ENCODE measurements around the gene EIF2B5. TPM values are rescaled to one million over a fixed set of nuclear protein-coding genes. Genes with fewer than 3 reads are reported as not detected.

The EIF2B5 gene
- total and polyA plus RNA-seq, 9 of the 15 experiments (the other 6 are each of a cell fraction or from before 2014, with no cell fraction given): 19.1 to 92.4 (median 74.0) TPM

GRCh38 chr3:184167786-184168185 is 32.6 kb downstream of the EIF2B5 start:
- H3K79me2 ChIP-seq (ENCODE audit: control insufficient read depth, insufficient read depth, low read length): no peaks in the 10 kb centered on the region
- H2AFZ ChIP-seq (ENCODE audit: low read depth, low read length): no peak overlapping the region
- H3K27ac ChIP-seq (ENCODE audit: extremely low read depth, low read depth, low read length): no peak overlapping the region
- ChIA-PET CTCF (ENCODE audit: low intra/inter-chr PET ratio) (no interaction called here), POLR2A (interaction anchor here (1.0 to 1.4 kb wide), 2 partner anchors 8 to 10 kb away, joined by 3 to 4 read pairs; no protein-coding TSS in a partner anchor)
- WGBS (ENCODE audit: insufficient coverage, low coverage, missing lambda C conversion rate): 92% methylated on average over 8 of the region's 8 CpGs
- intact Hi-C loops (cut with micrococcal nuclease) (no loop called here), in situ Hi-C loops (cut with MboI) (no loop called here)
- no peaks in the 10 kb centered on the region for H3K9me3 ChIP-seq (replicated peaks; ENCODE audit: control insufficient read depth, insufficient read depth, low read depth, low read length)
- no peaks in the 10 kb centered on the region for H3K9me1 ChIP-seq (ENCODE audit: control insufficient read depth, insufficient read depth, low read length)
- no TSS peak for BruUV-seq (replicated peaks)
- ATAC-seq: no peak
- H3K9ac ChIP-seq (ENCODE audit: insufficient read depth in 1 of 2, low read depth in 2 of 2, low read length in 2 of 2): no peak overlapping the region; a peak in 1 of 4 replicates
- peaks cover 97% of the 10 kb centered on the region; the same call in 2 of the 3 replicates for H3K36me3 ChIP-seq (ENCODE audit: control insufficient read depth, insufficient read depth, low read length)
- no peak for DNase-seq (ENCODE audit: extremely low read depth in 1 of 4, low spot score in 3 of 4)
- H3K4me3 ChIP-seq: no peak overlapping the region
- H3K27me3 ChIP-seq (ENCODE audit: control insufficient read depth in 2 of 2, insufficient read depth in 2 of 2, low read length in 2 of 2): no peaks in the 10 kb centered on the region
- H3K4me2 ChIP-seq (ENCODE audit: insufficient read depth, low read length): no peak overlapping the region
- H3K4me1 ChIP-seq (replicated peaks in 1 of 2; ENCODE audit: control insufficient read depth in 2 of 2, insufficient read depth in 2 of 2, low read length in 2 of 2): peaks cover 14 to 21% of the 10 kb centered on the region in 2 experiments; a peak in 4 of 5 replicates
- no peak for FAIRE-seq
- TF ChIP-seq SIN3A (IDR thresholded peaks at IDR 0.05; ENCODE audit: borderline replicate concordance in 2 of 2, control insufficient read depth in 1 of 2, low read depth in 2 of 2, low read length in 2 of 2): no peak
- H4K20me1 ChIP-seq (replicated peaks; ENCODE audit: control insufficient read depth, insufficient read depth, low read length): no peaks in the 10 kb centered on the region

GRCh38 chr3:184168363-184169120 is 33.4 kb downstream of the EIF2B5 start:
- ChIA-PET CTCF (ENCODE audit: low intra/inter-chr PET ratio) (no interaction called here), POLR2A (interaction anchor here (1.0 to 1.5 kb wide), 4 partner anchors 9 to 15 kb away, joined by 3 to 5 read pairs (median 4); no protein-coding TSS in a partner anchor)
- Histone ChIP-seq H3K4me1 (replicated peaks in 1 of 2; ENCODE audit: control insufficient read depth in 2 of 2, insufficient read depth in 2 of 2, low read length in 2 of 2) (peaks cover 20 to 21% of the 10 kb centered on the region in 2 experiments; a peak in 4 of 5 replicates), H3K9me3 (replicated peaks; ENCODE audit: control insufficient read depth, insufficient read depth, low read depth, low read length) (no peaks in the 10 kb centered on the region), H3K36me3 (ENCODE audit: control insufficient read depth, insufficient read depth, low read length) (peaks cover 96% of the 10 kb centered on the region), H3K9ac (ENCODE audit: insufficient read depth in 1 of 2, low read depth in 2 of 2, low read length in 2 of 2) (peak overlapping the region in 1 of 2 experiments; percentile 47; a peak in 1 of 4 replicates), H3K4me2 (ENCODE audit: insufficient read depth, low read length) (no peak overlapping the region), H2AFZ (ENCODE audit: low read depth, low read length) (no peak overlapping the region), H3K27me3 (ENCODE audit: control insufficient read depth in 2 of 2, insufficient read depth in 2 of 2, low read length in 2 of 2) (no peaks in the 10 kb centered on the region), H3K79me2 (ENCODE audit: control insufficient read depth, insufficient read depth, low read length) (no peaks in the 10 kb centered on the region), H4K20me1 (replicated peaks; ENCODE audit: control insufficient read depth, insufficient read depth, low read length) (no peaks in the 10 kb centered on the region), H3K27ac (ENCODE audit: extremely low read depth, low read depth, low read length) (no peak overlapping the region), H3K4me3 (no peak overlapping the region), H3K9me1 (ENCODE audit: control insufficient read depth, insufficient read depth, low read length) (no peaks in the 10 kb centered on the region)
- WGBS (ENCODE audit: insufficient coverage, low coverage, missing lambda C conversion rate): 79% methylated on average over 9 of the region's 9 CpGs
- in situ Hi-C loops (cut with MboI): no loop called here
- intact Hi-C loops (cut with micrococcal nuclease): no loop called here
- no TSS peak for BruUV-seq (replicated peaks)
- ATAC-seq (no peak), DNase-seq (ENCODE audit: extremely low read depth in 1 of 4, low spot score in 3 of 4) (no peak), FAIRE-seq (no peak)
- TF ChIP-seq ZFP36 (IDR thresholded peaks at IDR 0.05; ENCODE audit: low read depth, low read length, partially characterized antibody): no peak
- TF ChIP-seq FUS (optimal IDR thresholded peaks at IDR 0.05; ENCODE audit: low read depth, low read length): no peak
- no peak for TF ChIP-seq PHF20 (IDR thresholded peaks at IDR 0.05; ENCODE audit: partially characterized antibody)
- TF ChIP-seq ZNF395 (CRISPR knock-in tag; IDR thresholded peaks at IDR 0.05): no peak
- no peak for TF ChIP-seq ZNF655 (CRISPR knock-in tag; IDR thresholded peaks at IDR 0.05)
- TF ChIP-seq KHSRP (IDR thresholded peaks at IDR 0.05): no peak
- no peak for TF ChIP-seq NFYB (IDR thresholded peaks at IDR 0.05; ENCODE audit: extremely low read depth, insufficient read length)
- no peak for TF ChIP-seq NCOA1 (IDR thresholded peaks at IDR 0.05; ENCODE audit: low read depth)
- TF ChIP-seq FOXK1 (CRISPR knock-in tag; IDR thresholded peaks at IDR 0.05; ENCODE audit: borderline replicate concordance): no peak
- TF ChIP-seq TCF7L2 (IDR thresholded peaks at IDR 0.05; ENCODE audit: low read depth, low read length): no peak
